Osteocyte (in vitro differentiated cells): ENCODE results near the gene MAPK1. TPM values are rescaled to one million over a fixed set of nuclear protein-coding genes. Genes with fewer than 3 reads are reported as not detected.
A peak's percentile ranks its signal among the peaks of the same experiment; 100 is the strongest.
"Not testable (repeated sequence)": the region's sequence is repeated elsewhere in the genome, so short reads cannot be mapped to it uniquely, and the experiment has no call there.

Experiments used
- DNase-seq: peaks from one replicate; pipeline ENCODE4 v3.0.0; 2021; ENCODE audit warnings: mixed read lengths; ENCODE audit not compliant: unreplicated experiment; ENCODE audit errors: extremely low spot score
- H3K27ac Mint-ChIP-seq: one replicate; pipeline ENCODE4 v1.8.0; 2021; ENCODE audit warnings: mild to moderate bottlenecking, mixed read lengths; ENCODE audit not compliant: unreplicated experiment
- H3K27me3 Mint-ChIP-seq: one replicate; pipeline ENCODE4 v1.8.0; 2021; ENCODE audit warnings: mixed read lengths; ENCODE audit not compliant: unreplicated experiment
- H3K36me3 Mint-ChIP-seq: one replicate; pipeline ENCODE4 v1.8.0; 2021; ENCODE audit warnings: mixed read lengths; ENCODE audit not compliant: unreplicated experiment
- H3K4me1 Mint-ChIP-seq: one replicate; pipeline ENCODE4 v1.8.0; 2021; ENCODE audit warnings: mixed read lengths; ENCODE audit not compliant: unreplicated experiment
- H3K4me3 Mint-ChIP-seq: one replicate; pipeline ENCODE4 v1.8.0; 2021; ENCODE audit warnings: mild to moderate bottlenecking, moderate library complexity, mixed read lengths; ENCODE audit not compliant: unreplicated experiment
- H3K9me3 Mint-ChIP-seq: one replicate; pipeline ENCODE4 v1.8.0; 2021; ENCODE audit warnings: mixed read lengths; ENCODE audit not compliant: unreplicated experiment
- long read RNA-seq: library from polyadenylated mRNA; unstranded; transcript quantifications from one replicate; pipeline ENCODE4 v2.0.0, GENCODE V29; 2021
- total RNA-seq: library from RNA; stranded (reverse); gene quantifications from 2 replicates; pipeline ENCODE4 v1.2.1, GENCODE V29; 2021
- TF ChIP-seq, protein P1 (sequence below): fragments of 200-600 bp; sonication (generic); IDR thresholded peaks from 2 replicates; pipeline ENCODE4 v1.5.0; 2021; ENCODE audit warnings: antibody characterized with exemption, mild to moderate bottlenecking, moderate library complexity

MAPK1 gene
- total RNA-seq: 154 and 159 TPM in 2 replicates
- long read RNA-seq, full-length matches to known transcripts: 7 of 77 reads
- long read RNA-seq, partial matches to known transcripts: 14 of 77 reads
- long read RNA-seq, other reads (novel, unspliced or antisense): 56 of 77 reads

GRCh38 chr22:21867528-21868266 is at the start of gene MAPK1:
Gene MAPK1, minus strand, starts transcription at chr22:21867645. Its CDS starts 205 bp downstream, at chr22:21867440.
- peak within 1 kb of the TSS; percentile 93 for H3K27ac Mint-ChIP-seq
- TF ChIP-seq, protein P1, sequence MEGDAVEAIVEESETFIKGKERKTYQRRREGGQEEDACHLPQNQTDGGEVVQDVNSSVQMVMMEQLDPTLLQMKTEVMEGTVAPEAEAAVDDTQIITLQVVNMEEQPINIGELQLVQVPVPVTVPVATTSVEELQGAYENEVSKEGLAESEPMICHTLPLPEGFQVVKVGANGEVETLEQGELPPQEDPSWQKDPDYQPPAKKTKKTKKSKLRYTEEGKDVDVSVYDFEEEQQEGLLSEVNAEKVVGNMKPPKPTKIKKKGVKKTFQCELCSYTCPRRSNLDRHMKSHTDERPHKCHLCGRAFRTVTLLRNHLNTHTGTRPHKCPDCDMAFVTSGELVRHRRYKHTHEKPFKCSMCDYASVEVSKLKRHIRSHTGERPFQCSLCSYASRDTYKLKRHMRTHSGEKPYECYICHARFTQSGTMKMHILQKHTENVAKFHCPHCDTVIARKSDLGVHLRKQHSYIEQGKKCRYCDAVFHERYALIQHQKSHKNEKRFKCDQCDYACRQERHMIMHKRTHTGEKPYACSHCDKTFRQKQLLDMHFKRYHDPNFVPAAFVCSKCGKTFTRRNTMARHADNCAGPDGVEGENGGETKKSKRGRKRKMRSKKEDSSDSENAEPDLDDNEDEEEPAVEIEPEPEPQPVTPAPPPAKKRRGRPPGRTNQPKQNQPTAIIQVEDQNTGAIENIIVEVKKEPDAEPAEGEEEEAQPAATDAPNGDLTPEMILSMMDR: peak; percentile 49
- H3K36me3 Mint-ChIP-seq: peaks cover 2% of the 10 kb centered on the region

DNA sequence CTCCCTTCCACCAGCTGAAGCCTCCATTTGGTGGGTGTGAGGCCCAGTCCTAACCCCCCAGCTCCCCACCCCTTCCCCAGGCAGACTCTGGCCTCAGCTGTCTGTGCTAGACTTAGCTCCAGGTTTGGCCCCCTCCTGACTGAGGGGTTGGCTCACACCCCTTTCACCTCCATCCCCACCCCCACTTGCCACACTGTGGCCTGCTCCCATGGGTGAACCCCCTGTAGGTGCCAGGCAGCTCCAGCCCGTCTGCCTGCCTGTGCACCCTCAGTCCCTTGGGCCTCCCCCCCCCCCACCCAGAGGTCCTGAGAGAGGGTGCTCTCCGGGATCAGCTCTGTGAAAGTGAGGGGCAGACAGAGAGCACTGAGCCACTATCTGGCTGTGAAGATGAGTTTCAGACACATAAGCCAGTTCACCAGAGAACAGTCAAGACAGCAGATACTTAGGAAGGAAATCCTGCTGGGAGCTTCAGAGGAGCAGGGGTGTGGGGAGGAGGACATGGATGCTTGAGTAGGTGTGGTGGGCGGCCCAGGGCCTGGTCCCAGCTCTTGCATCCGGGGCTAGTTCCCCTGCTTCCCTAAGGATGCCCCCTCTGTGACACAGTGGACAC is 49.0 kb upstream of the MAPK1 start:
- TF ChIP-seq, protein P1: no peak
- no peak for DNase-seq
- Mint-ChIP-seq H3K27ac (no peak overlapping the region), H3K4me1 (peaks cover 3% of the 10 kb centered on the region), H3K9me3 (no peaks in the 10 kb centered on the region), H3K27me3 (no peaks in the 10 kb centered on the region), H3K36me3 (peaks cover 2% of the 10 kb centered on the region), H3K4me3 (no peak overlapping the region)

More at GRCh38 chr22:21867528-21868266, at the start of gene MAPK1:
- Mint-ChIP-seq H3K4me1 (peaks cover 38% of the 10 kb centered on the region), H3K4me3 (peak within 1 kb of the TSS; percentile 93), H3K27me3 (no peaks in the 10 kb centered on the region), H3K9me3 (no peaks in the 10 kb centered on the region)
- peak; percentile 97 for DNase-seq

GRCh38 chr22:21915624-21916308 is 48.3 kb upstream of the MAPK1 start:
- DNase-seq: no peak
- Mint-ChIP-seq H3K27ac (no peak overlapping the region), H3K4me3 (no peak overlapping the region), H3K9me3 (no peaks in the 10 kb centered on the region), H3K4me1 (peaks cover 3% of the 10 kb centered on the region), H3K27me3 (no peaks in the 10 kb centered on the region), H3K36me3 (peaks cover 2% of the 10 kb centered on the region)
- TF ChIP-seq, protein P1: no peak

DNA sequence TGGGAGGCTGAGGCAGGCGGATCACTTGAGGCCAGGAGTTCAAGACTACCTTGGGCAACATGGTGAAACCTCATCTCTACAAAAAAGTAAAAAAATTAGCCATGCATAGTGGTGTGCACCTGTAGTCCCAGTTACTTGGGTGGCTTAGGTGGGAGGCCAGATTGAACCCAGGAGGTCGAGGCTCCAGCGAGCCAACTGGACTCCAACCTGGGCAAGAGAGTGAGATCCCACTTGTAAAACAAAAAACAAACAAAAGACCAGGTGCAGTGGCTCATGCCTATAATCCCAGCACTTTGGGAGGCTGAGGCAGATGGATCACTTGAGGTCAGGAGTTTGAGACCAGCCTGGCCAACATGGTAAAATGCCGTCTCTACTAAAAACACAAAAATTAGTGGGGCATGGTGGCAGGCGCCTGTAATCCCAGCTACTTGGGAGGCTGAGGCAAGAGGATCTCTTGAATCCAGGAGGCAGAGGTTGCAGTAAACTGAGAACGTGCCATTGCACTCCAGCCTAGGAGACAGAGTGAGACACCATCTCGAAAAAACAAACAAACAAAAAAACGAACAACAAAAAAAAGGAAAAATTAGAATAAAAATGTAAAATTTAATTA is 46.7 kb upstream of the MAPK1 start:
- not testable (repeated sequence) for H3K4me3 Mint-ChIP-seq, H3K27ac Mint-ChIP-seq, H3K9me3 Mint-ChIP-seq, H3K4me1 Mint-ChIP-seq, H3K36me3 Mint-ChIP-seq, DNase-seq, H3K27me3 Mint-ChIP-seq

DNA sequence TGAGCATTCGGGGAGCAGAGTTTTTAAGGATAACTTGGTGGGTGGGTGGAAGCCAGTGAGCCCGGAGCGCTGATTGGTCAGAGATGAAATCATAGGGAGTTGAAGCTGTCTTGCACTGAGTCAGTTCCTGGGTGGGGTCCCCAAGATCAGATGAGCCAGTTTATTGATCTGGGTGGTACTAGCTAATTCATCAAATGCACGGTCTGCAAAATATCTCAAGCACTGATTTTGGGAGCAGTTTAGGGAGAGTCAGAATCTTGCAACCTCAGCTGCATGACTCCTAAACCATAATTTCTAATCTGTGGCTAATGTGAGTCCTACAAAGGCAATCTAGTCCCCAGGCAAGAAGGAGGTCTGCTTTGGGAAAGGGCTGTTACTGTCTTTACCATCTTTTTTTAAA is 42.9 kb upstream of the MAPK1 start:
- not testable (repeated sequence) for H3K4me3 Mint-ChIP-seq, DNase-seq, H3K27me3 Mint-ChIP-seq, H3K36me3 Mint-ChIP-seq, H3K9me3 Mint-ChIP-seq, H3K27ac Mint-ChIP-seq, H3K4me1 Mint-ChIP-seq
